Breast epithelium (tissue), 4 donors: ENCODE results near the gene GTF2IRD1. TPM values are rescaled to one million over a fixed set of nuclear protein-coding genes. Genes with fewer than 3 reads are reported as not detected.
A peak's percentile ranks its signal among the peaks of the same experiment; 100 is the strongest.

Source experiments
- DNase-seq, 2 donors: peaks; one replicate each; pipeline ENCODE4 v3.0.0-alpha.2; 2019; ENCODE audit warnings: low spot score in 2 of 2
- H3K27ac ChIP-seq, 2 donors: fragments of 200-600 bp; sonication (generic) in 1 of 2; one replicate each; pipeline ENCODE4 v1.5.1; 2016 to 2019; ENCODE audit warnings: mild to moderate bottlenecking in 1 of 2
- H3K27me3 ChIP-seq, 2 donors: fragments of 200-600 bp; sonication (generic) in 1 of 2; one replicate each; pipeline versions ENCODE4 v1.5.1 to v1.6.0; 2017 to 2019; ENCODE audit warnings: control low read depth in 1 of 2, mild to moderate bottlenecking in 1 of 2
- H3K36me3 ChIP-seq: fragments of 200-600 bp; one replicate; pipeline ENCODE4 v1.5.1; 2019
- H3K4me1 ChIP-seq, 2 donors: fragments of 200-600 bp; sonication (generic); one replicate each; pipeline ENCODE4 v1.5.1; 2016 to 2019; ENCODE audit warnings: control low read depth in 1 of 2
- H3K4me3 ChIP-seq, 3 donors: fragments of 200-600 bp; sonication (generic); 1 replicate in 2 of 3; 2 replicates in 1 of 3; pipeline ENCODE4 v1.5.1; 2016 to 2019; ENCODE audit warnings: mild to moderate bottlenecking in 3 of 3, moderate library complexity in 2 of 3
- H3K9me3 ChIP-seq, 2 donors: fragments of 200-600 bp; sonication (generic) in 1 of 2; one replicate each; pipeline ENCODE4 v1.5.1; 2016 to 2019; ENCODE audit warnings: control low read depth in 1 of 2
- CTCF ChIP-seq, 3 donors: fragments of 450-650 bp; IDR thresholded peaks; one replicate each; pipeline ENCODE4 v1.5.1; 2016 to 2017; ENCODE audit warnings: antibody characterized with exemption in 3 of 3, mild to moderate bottlenecking in 3 of 3, moderate library complexity in 3 of 3
- POLR2A ChIP-seq: fragments of 450-650 bp; IDR thresholded peaks from one replicate; pipeline ENCODE4 v1.6.1; 2016; ENCODE audit warnings: antibody characterized with exemption, mild to moderate bottlenecking, moderate library complexity
- POLR2AphosphoS5 ChIP-seq, 3 donors: sonication (generic); formaldehyde crosslinking; IDR thresholded peaks; one replicate each; pipeline ENCODE4 v1.6.1; 2017; ENCODE audit warnings: antibody characterized with exemption in 3 of 3
- intact Hi-C: fragments of 100-400 bp; cut with DNase I; formaldehyde crosslinking; loops from one replicate; pipeline ENCODE4 v1.15.1; 2023; ENCODE audit warnings: low total_unique reads
- total RNA-seq, 3 donors: library from RNA; depleted of rRNA; stranded (reverse); fragments of >200 nt; gene quantifications; one replicate each; pipeline ENCODE4 v1.1.0, GENCODE V29; 2016

GTF2IRD1 gene
- total RNA-seq, 3 donors from 2014 or later: 11.0 to 18.7 (median 12.5) TPM

GRCh38 chr7:74479961-74480829 is 26.5 kb downstream of the GTF2IRD1 start:
- DNase-seq: peak in 1 of 2 donors; percentile 65
- TF ChIP-seq POLR2AphosphoS5 (IDR thresholded peaks at IDR 0.05): no peak
- Histone ChIP-seq H3K4me1 (peaks cover 25 to 34% of the 10 kb centered on the region in 2 donors), H3K27me3 (no peaks in the 10 kb centered on the region), H3K27ac (peak overlapping the region; percentile 95), H3K4me3 (peak overlapping the region; percentile 45 to 66 (median 45)), H3K9me3 (no peaks in the 10 kb centered on the region), H3K36me3 (no peaks in the 10 kb centered on the region)
- intact Hi-C loops: loop anchor here (5.0 kb wide), 1 partner anchor 177 kb away; the partner anchor contains the start of gene GTF2I

- Histone ChIP-seq H3K4me3 (peak overlapping the region; percentile 45 to 66 (median 45)), H3K9me3 (no peaks in the 10 kb centered on the region), H3K4me1 (peaks cover 25 to 34% of the 10 kb centered on the region in 2 donors), H3K27me3 (no peaks in the 10 kb centered on the region), H3K36me3 (no peaks in the 10 kb centered on the region), H3K27ac (peak overlapping the region; percentile 95)
- intact Hi-C loops: loop anchor here (5.0 kb wide), 1 partner anchor 176 kb away; the partner anchor contains the start of gene GTF2I
- TF ChIP-seq POLR2AphosphoS5 (IDR thresholded peaks at IDR 0.05) (peak in 1 of 3 donors; percentile 6), POLR2A (no peak), CTCF (IDR thresholded peaks at IDR 0.05) (no peak)
- peak in 1 of 2 donors; percentile 70 for DNase-seq
These were observed 27.2 kb downstream of the GTF2IRD1 start for GRCh38 chr7:74480861-74481417.

GRCh38 chr7:74481458-74482196 is 27.9 kb downstream of the GTF2IRD1 start:
- Histone ChIP-seq H3K4me1 (peaks cover 25 to 34% of the 10 kb centered on the region in 2 donors), H3K27me3 (no peaks in the 10 kb centered on the region), H3K9me3 (no peaks in the 10 kb centered on the region), H3K27ac (peak overlapping the region; percentile 95), H3K4me3 (peak overlapping the region; percentile 45 to 66 (median 45)), H3K36me3 (no peaks in the 10 kb centered on the region)
- DNase-seq: no peak
- TF ChIP-seq POLR2AphosphoS5 (IDR thresholded peaks at IDR 0.05) (no peak), POLR2A (no peak), CTCF (IDR thresholded peaks at IDR 0.05) (no peak)
- intact Hi-C loops: loop anchor here (5.0 kb wide), 1 partner anchor 176 kb away; the partner anchor contains the start of gene GTF2I

GRCh38 chr7:74482197-74482467 is 28.4 kb downstream of the GTF2IRD1 start:
- DNase-seq: no peak
- Histone ChIP-seq H3K9me3 (no peaks in the 10 kb centered on the region), H3K4me3 (no peak overlapping the region), H3K36me3 (no peaks in the 10 kb centered on the region), H3K27me3 (no peaks in the 10 kb centered on the region), H3K4me1 (peaks cover 25 to 34% of the 10 kb centered on the region in 2 donors), H3K27ac (peak overlapping the region; percentile 75 to 95)
- TF ChIP-seq POLR2A (no peak), CTCF (IDR thresholded peaks at IDR 0.05) (no peak), POLR2AphosphoS5 (IDR thresholded peaks at IDR 0.05) (no peak)
- intact Hi-C loops: loop anchor here (5.0 kb wide), 1 partner anchor 175 kb away; the partner anchor contains the start of gene GTF2I

GRCh38 chr7:74482629-74483401 is 29.1 kb downstream of the GTF2IRD1 start:
- no peaks in the 10 kb centered on the region for H3K36me3 ChIP-seq
- no peak overlapping the region for H3K4me3 ChIP-seq
- H3K27me3 ChIP-seq: no peaks in the 10 kb centered on the region
- H3K9me3 ChIP-seq: no peaks in the 10 kb centered on the region
- intact Hi-C loops: loop anchor here (5.0 kb wide), 1 partner anchor 174 kb away; the partner anchor contains the start of gene GTF2I
- TF ChIP-seq POLR2AphosphoS5 (IDR thresholded peaks at IDR 0.05) (peak; percentile 43 to 67 (median 65)), POLR2A (no peak)
- peak in 1 of 2 donors; percentile 74 for DNase-seq
- peaks cover 22 to 29% of the 10 kb centered on the region in 2 donors for H3K4me1 ChIP-seq
- H3K27ac ChIP-seq: peak overlapping the region; percentile 75 to 95
